ENCODE results near the gene SLC35G4. TPM values are rescaled to one million over a fixed set of nuclear protein-coding genes. Genes with fewer than 3 reads are reported as not detected.

SLC35G4 gene
- total RNA-seq: not detected in 2 replicates

DNA sequence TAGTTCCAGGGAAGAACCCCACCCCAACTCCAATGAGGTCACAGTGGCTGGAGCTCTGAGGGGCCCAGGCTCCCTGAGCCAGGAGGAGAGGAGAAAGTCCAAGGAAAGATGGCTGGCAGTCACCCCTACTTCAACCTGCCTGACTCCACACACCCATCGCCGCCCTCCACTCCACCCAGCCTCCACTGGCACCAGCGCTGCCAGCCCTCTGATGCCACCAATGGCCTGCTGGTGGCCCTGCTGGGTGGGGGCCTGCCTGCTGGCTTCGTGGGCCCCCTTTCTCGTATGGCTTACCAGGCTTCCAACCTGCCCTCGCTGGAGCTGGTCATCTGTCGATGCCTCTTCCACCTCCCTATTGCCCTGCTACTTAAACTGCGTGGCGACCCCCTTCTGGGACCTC, at the start of gene SLC35G4:
SLC35G4 (plus strand) TSS at position 109 of the 400 bp plus-strand sequence; CDS start at position 109, 0 bp downstream.

Other genes with a start within 250 kb of the SLC35G4 start
- 0.32 and 0.89 TPM in 2 replicates for gene GNAL, start 79.7 kb downstream of the SLC35G4 start, total RNA-seq
- 47.5 and 50.7 TPM in 2 replicates for gene CHMP1B, start 241.8 kb downstream of the SLC35G4 start, total RNA-seq